Neural progenitor cell (in vitro differentiated cells): ENCODE data around the gene IRAK3.

ENCODE experiments used
- EZH2 ChIP-seq: fragments of 200-600 bp; sonication (generic); IDR thresholded peaks from 2 replicates; pipeline ENCODE4 v1.6.1; 2017; ENCODE audit warnings: antibody characterized with exemption, mild to moderate bottlenecking, moderate library complexity
- EZH2phosphoT487 ChIP-seq: fragments of 200-600 bp; sonication (generic); IDR thresholded peaks from 2 replicates; pipeline ENCODE4 v1.6.1; 2017; ENCODE audit warnings: antibody characterized with exemption
- TF ChIP-seq, protein P1 (sequence below): fragments of 200-600 bp; sonication (generic); IDR thresholded peaks from 2 replicates; pipeline ENCODE4 v1.5.1; 2017; ENCODE audit warnings: antibody characterized with exemption, mild to moderate bottlenecking

DNA sequence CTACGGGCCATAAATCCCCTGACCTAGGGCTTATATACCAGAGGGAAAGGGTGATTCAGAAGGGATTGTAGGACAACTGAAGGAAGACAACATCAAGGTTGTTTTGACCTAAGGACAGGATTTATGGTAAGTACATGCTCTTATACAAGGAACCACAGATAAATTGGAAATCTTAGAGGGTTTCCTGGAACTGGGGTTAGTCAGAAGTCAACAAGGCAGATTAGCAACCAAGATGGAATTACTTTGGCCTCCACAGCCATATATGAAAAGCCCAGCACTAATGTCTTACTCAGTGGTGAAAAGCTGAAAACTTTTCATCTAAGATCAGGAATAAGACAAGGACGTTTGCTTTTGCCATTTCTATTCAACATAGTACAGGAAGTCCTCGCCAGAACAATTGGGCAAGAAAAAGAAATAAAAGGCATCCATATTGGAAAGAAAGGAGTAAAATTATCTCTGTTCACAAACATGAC, 24.6 kb upstream of the IRAK3 start:
- TF ChIP-seq, protein P1, sequence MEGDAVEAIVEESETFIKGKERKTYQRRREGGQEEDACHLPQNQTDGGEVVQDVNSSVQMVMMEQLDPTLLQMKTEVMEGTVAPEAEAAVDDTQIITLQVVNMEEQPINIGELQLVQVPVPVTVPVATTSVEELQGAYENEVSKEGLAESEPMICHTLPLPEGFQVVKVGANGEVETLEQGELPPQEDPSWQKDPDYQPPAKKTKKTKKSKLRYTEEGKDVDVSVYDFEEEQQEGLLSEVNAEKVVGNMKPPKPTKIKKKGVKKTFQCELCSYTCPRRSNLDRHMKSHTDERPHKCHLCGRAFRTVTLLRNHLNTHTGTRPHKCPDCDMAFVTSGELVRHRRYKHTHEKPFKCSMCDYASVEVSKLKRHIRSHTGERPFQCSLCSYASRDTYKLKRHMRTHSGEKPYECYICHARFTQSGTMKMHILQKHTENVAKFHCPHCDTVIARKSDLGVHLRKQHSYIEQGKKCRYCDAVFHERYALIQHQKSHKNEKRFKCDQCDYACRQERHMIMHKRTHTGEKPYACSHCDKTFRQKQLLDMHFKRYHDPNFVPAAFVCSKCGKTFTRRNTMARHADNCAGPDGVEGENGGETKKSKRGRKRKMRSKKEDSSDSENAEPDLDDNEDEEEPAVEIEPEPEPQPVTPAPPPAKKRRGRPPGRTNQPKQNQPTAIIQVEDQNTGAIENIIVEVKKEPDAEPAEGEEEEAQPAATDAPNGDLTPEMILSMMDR, result no peak
- TF ChIP-seq EZH2, result no peak
- TF ChIP-seq EZH2phosphoT487, result no peak
